Endodermal cell (in vitro differentiated cells): Measurements from ENCODE around the gene BTBD9. TPM values are rescaled to one million over a fixed set of nuclear protein-coding genes. Genes with fewer than 3 reads are reported as not detected.
A peak's percentile ranks its signal among the peaks of the same experiment; 100 is the strongest.

Experiments used
- DNase-seq: peaks from one replicate; pipeline ENCODE4 v3.0.0-alpha.2; 2017
- H3K27ac ChIP-seq: 2 replicates; pipeline ENCODE4 v1.5.1; 2013; ENCODE audit warnings: mild to moderate bottlenecking, low read depth, low read length, moderate library complexity
- H3K27me3 ChIP-seq: 2 replicates; pipeline ENCODE4 v1.6.1; 2013; ENCODE audit warnings: mild to moderate bottlenecking, low read length, moderate library complexity; ENCODE audit not compliant: insufficient read depth, control insufficient read depth, poor library complexity, severe bottlenecking
- H3K36me3 ChIP-seq: 2 replicates; pipeline ENCODE4 v1.7.0; 2013; ENCODE audit warnings: mild to moderate bottlenecking, low read length, moderate library complexity; ENCODE audit not compliant: control insufficient read depth, insufficient read depth
- H3K4me1 ChIP-seq: one replicate; pipeline ENCODE4 v1.7.0; 2013; ENCODE audit warnings: low read length; ENCODE audit not compliant: control insufficient read depth, insufficient read depth
- H3K4me3 ChIP-seq: 2 replicates; pipeline ENCODE4 v1.5.1; 2013; ENCODE audit warnings: mild to moderate bottlenecking, low read length, moderate library complexity
- H3K9ac ChIP-seq: 2 replicates; pipeline ENCODE4 v1.6.1; 2013; ENCODE audit warnings: mild to moderate bottlenecking, low read length, moderate library complexity; ENCODE audit not compliant: poor library complexity, severe bottlenecking; ENCODE audit errors: extremely low read depth
- H3K9me3 ChIP-seq: 2 replicates; pipeline ENCODE4 v1.6.1; 2013; ENCODE audit warnings: mild to moderate bottlenecking, low read length, moderate library complexity; ENCODE audit not compliant: control insufficient read depth
- H3K27ac Mint-ChIP-seq: 2 replicates; pipeline ENCODE4 v1.8.0; 2020; ENCODE audit warnings: mixed read lengths
- H3K27me3 Mint-ChIP-seq: 2 replicates; pipeline ENCODE4 v1.8.0; 2021; ENCODE audit warnings: mild to moderate bottlenecking, mixed read lengths; ENCODE audit not compliant: insufficient read depth
- H3K36me3 Mint-ChIP-seq: 2 replicates; pipeline ENCODE4 v1.8.0; 2020; ENCODE audit warnings: low read depth, mixed read lengths
- H3K4me1 Mint-ChIP-seq: 2 replicates; pipeline ENCODE4 v1.8.0; 2020; ENCODE audit warnings: mixed read lengths
- H3K4me3 Mint-ChIP-seq: 2 replicates; pipeline ENCODE4 v1.8.0; 2020; ENCODE audit warnings: mild to moderate bottlenecking, moderate library complexity, mixed read lengths
- H3K9me3 Mint-ChIP-seq: 2 replicates; pipeline ENCODE4 v1.8.0; 2020; ENCODE audit warnings: mild to moderate bottlenecking, mixed read lengths
- CTCF ChIP-seq: fragments of 200-600 bp; sonication (generic); conservative IDR thresholded peaks from 2 replicates; pipeline ENCODE4 v1.5.0; 2021; ENCODE audit warnings: antibody characterized with exemption, mild to moderate bottlenecking
- WGBS, 2 experiments: methylation state at CpG; one replicate each; pipeline versions ENCODE4 v1.1.5 to v1.1.7; 2013; ENCODE audit warnings: missing lambda C conversion rate in 2 of 2, mixed read lengths in 1 of 2; ENCODE audit not compliant: insufficient coverage in 1 of 2, insufficient read length in 1 of 2; 5-methylcytosine and 5-hydroxymethylcytosine counted together
- total RNA-seq, 2 donors: library from RNA; stranded (reverse); fragmentation: NEBNext Ultra II Directional in 1 of 2; extraction: Animal tissue kit (Norgen Biotek cat#: 25700) in 1 of 2; gene quantifications; 2 replicates in 1 of 2; 3 replicates in 1 of 2; pipeline ENCODE4 v1.2.1, GENCODE V29; 2021

BTBD9 gene
- total RNA-seq, 2 donors from 2014 or later, result 7.6 to 12.3 TPM

- DNase-seq, result no peak
- peak; percentile 56 for TF ChIP-seq CTCF
- Histone ChIP-seq H3K27me3 (peaks cover 10% of the 10 kb centered on the region), H3K4me3 (no peak overlapping the region), H3K4me1 (peaks cover 19% of the 10 kb centered on the region), H3K27ac (no peak overlapping the region), H3K9me3 (no peaks in the 10 kb centered on the region), H3K36me3 (no peaks in the 10 kb centered on the region), H3K9ac (no peak overlapping the region)
- Mint-ChIP-seq H3K27me3 (peaks cover 18% of the 10 kb centered on the region), H3K36me3 (no peaks in the 10 kb centered on the region), H3K4me1 (peaks cover 35% of the 10 kb centered on the region), H3K4me3 (no peak overlapping the region), H3K9me3 (no peaks in the 10 kb centered on the region), H3K27ac (no peak overlapping the region)
- 40 to 81% methylated on average over 1 to 3 of the region's 4 CpGs for WGBS, 2 experiments
Observed at GRCh38 chr6:38279423-38279822, 360.3 kb downstream of the BTBD9 start.

GRCh38 chr6:38273325-38273724 lies 366.4 kb downstream of the BTBD9 start:
- Histone ChIP-seq H3K27ac (no peak overlapping the region), H3K4me1 (peaks cover 5% of the 10 kb centered on the region), H3K9ac (no peak overlapping the region), H3K36me3 (no peaks in the 10 kb centered on the region), H3K9me3 (no peaks in the 10 kb centered on the region), H3K4me3 (no peak overlapping the region), H3K27me3 (peaks cover 27% of the 10 kb centered on the region)
- Mint-ChIP-seq H3K27me3 (peaks cover 22% of the 10 kb centered on the region), H3K4me3 (no peak overlapping the region), H3K4me1 (peaks cover 28% of the 10 kb centered on the region), H3K27ac (no peak overlapping the region), H3K36me3 (no peaks in the 10 kb centered on the region), H3K9me3 (no peaks in the 10 kb centered on the region)
- no peak for TF ChIP-seq CTCF
- no peak for DNase-seq
- WGBS, 2 experiments, result 100% methylated on average over 1 of the region's 1 CpG; no CpG with 5 or more reads in 1 of the 2 experiments

- Histone ChIP-seq H3K27me3 (peaks cover 35% of the 10 kb centered on the region), H3K9me3 (no peaks in the 10 kb centered on the region), H3K4me1 (peaks cover 5% of the 10 kb centered on the region), H3K27ac (no peak overlapping the region), H3K36me3 (no peaks in the 10 kb centered on the region), H3K4me3 (no peak overlapping the region), H3K9ac (no peak overlapping the region)
- peaks cover 32% of the 10 kb centered on the region for H3K4me1 Mint-ChIP-seq
- H3K27ac Mint-ChIP-seq, result no peak overlapping the region
- TF ChIP-seq CTCF, result no peak
- no peak overlapping the region for H3K4me3 Mint-ChIP-seq
- H3K36me3 Mint-ChIP-seq, result no peaks in the 10 kb centered on the region
- H3K9me3 Mint-ChIP-seq, result no peaks in the 10 kb centered on the region
- WGBS, 2 experiments, result 98 to 100% methylated on average over 1 of the region's 1 CpG
- H3K27me3 Mint-ChIP-seq, result peaks cover 32% of the 10 kb centered on the region
- DNase-seq, result no peak
Observed at GRCh38 chr6:38272222-38272621, 367.5 kb downstream of the BTBD9 start.
